CD4-positive, alpha-beta T cell (primary cell): ENCODE data around the gene CDH4. TPM values are rescaled to one million over a fixed set of nuclear protein-coding genes. Genes with fewer than 3 reads are reported as not detected.

Experiments used
- ATAC-seq: fragments of 200-7000 bp; cut with Tn5 transposase; one replicate; pipeline ENCODE4 v1.10.0; 2022; ENCODE audit warnings: mild to moderate bottlenecking; ENCODE audit not compliant: poor library complexity
- CTCF ChIA-PET: fragments of 350-600 bp; sonication (Branson Sonifier 250); formaldehyde crosslinking; loops from one replicate; lab custom pipeline; 2021; ENCODE audit warnings: antibody characterized with exemption, inconsistent platforms; lab: Charles Lee
- POLR2A ChIA-PET: fragments of 350-600 bp; sonication (Branson Sonifier 250); formaldehyde crosslinking; loops from one replicate; lab custom pipeline; 2021; ENCODE audit warnings: antibody characterized with exemption, inconsistent platforms; lab: Charles Lee
- DNase-seq, 14 experiments: peaks; one replicate each; pipeline ENCODE4 v3.0.0-alpha.2; 2013 to 2020; ENCODE audit warnings: mixed read lengths in 2 of 14
- H3K27ac ChIP-seq, 2 donors: one replicate each; pipeline versions ENCODE4 v1.5.1 to v1.7.0; 2013; ENCODE audit warnings: low read length in 2 of 2, low read depth in 1 of 2, mild to moderate bottlenecking in 1 of 2
- H3K27me3 ChIP-seq, 2 experiments: 1 replicate in 1 of 2; 2 replicates in 1 of 2; pipeline versions ENCODE4 v1.6.1 to v1.7.0; 2013; ENCODE audit warnings: low read length in 2 of 2, control low read depth in 1 of 2, mild to moderate bottlenecking in 1 of 2, moderate library complexity in 1 of 2; ENCODE audit not compliant: insufficient read depth in 2 of 2, control insufficient read depth in 1 of 2
- H3K36me3 ChIP-seq: one replicate; pipeline ENCODE4 v1.6.1; 2013; ENCODE audit warnings: low read length, control low read depth; ENCODE audit not compliant: insufficient read depth
- H3K4me1 ChIP-seq: one replicate; pipeline ENCODE4 v1.6.1; 2013; ENCODE audit warnings: low read length, control low read depth; ENCODE audit not compliant: insufficient read depth
- H3K4me3 ChIP-seq: one replicate; pipeline ENCODE4 v1.5.1; 2013; ENCODE audit warnings: mild to moderate bottlenecking, low read length, moderate library complexity
- H3K9me3 ChIP-seq, 2 experiments: 1 replicate in 1 of 2; 2 replicates in 1 of 2; pipeline versions ENCODE4 v1.6.1 to v1.7.0; 2013; ENCODE audit warnings: low read length in 2 of 2, mild to moderate bottlenecking in 2 of 2, control low read depth in 1 of 2, moderate library complexity in 1 of 2; ENCODE audit not compliant: control insufficient read depth in 1 of 2, insufficient read depth in 1 of 2
- H3K27ac Mint-ChIP-seq: one replicate; pipeline ENCODE4 v1.8.0; 2020; ENCODE audit warnings: mixed read lengths
- H3K27me3 Mint-ChIP-seq: one replicate; pipeline ENCODE4 v1.8.0; 2021; ENCODE audit warnings: mixed read lengths
- H3K36me3 Mint-ChIP-seq: one replicate; pipeline ENCODE4 v1.8.0; 2021; ENCODE audit warnings: low read depth, mixed read lengths
- H3K4me1 Mint-ChIP-seq: one replicate; pipeline ENCODE4 v1.8.0; 2021; ENCODE audit warnings: low read depth, mixed read lengths
- H3K4me3 Mint-ChIP-seq: one replicate; pipeline ENCODE4 v1.8.0; 2020; ENCODE audit warnings: mild to moderate bottlenecking, mixed read lengths
- H3K9me3 Mint-ChIP-seq: one replicate; pipeline ENCODE4 v1.8.0; 2020; ENCODE audit warnings: mixed read lengths
- intact Hi-C, 2 experiments: fragments of 100-400 bp; cut with DNase I in 1 of 2; cut with micrococcal nuclease in 1 of 2; formaldehyde crosslinking; loops; one replicate each; pipeline versions ENCODE4 v1.15.1 to v1.9.0; 2023 to 2025; cut with DNase I, micrococcal nuclease
- total RNA-seq, 174 experiments: library from RNA in 2 of 174; stranded (reverse) in 2 of 174; gene quantifications; one replicate each; pipeline ENCODE4 v1.2.3 and lab custom pipeline; 2021 to 2026
- TF ChIP-seq, protein P1 (sequence below): fragments of 200-600 bp; IDR thresholded peaks from one replicate; pipeline ENCODE4 v1.8.0; 2022; ENCODE audit warnings: antibody characterized with exemption, mild to moderate bottlenecking

CDH4 gene
- total RNA-seq, 2 experiments from 2014 or later, result 0.11 TPM

DNA sequence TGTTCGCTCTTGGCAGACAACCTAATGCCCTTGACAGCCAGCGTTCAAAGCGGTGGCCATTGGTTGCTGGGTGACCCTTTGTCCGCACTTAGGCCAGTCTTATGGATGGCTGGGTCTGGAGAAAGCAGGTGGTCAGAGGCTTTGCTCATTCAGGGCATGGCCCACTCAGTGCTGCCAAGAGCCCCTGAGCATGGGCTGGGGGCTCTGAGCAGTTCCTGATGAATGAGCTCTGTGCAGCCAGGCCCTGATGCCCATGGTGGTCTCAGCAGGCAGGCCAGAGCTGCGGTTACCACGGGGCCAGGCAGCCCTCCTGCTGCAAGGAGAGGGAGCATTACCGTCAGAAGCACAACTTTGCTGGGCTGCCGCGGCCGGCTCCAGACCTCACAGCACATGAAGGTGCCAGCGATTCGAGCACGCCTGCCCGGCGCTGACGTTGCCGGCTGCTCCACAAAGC is 36.3 kb downstream of the CDH4 start:
- DNase-seq (no peak), ATAC-seq (no peak)
- intact Hi-C loops, result no loop called here
- Histone ChIP-seq H3K36me3 (no peaks in the 10 kb centered on the region), H3K4me1 (no peaks in the 10 kb centered on the region), H3K9me3 (peaks cover 0 to 43% of the 10 kb centered on the region in 2 experiments), H3K27ac (no peak overlapping the region), H3K27me3 (no peaks in the 10 kb centered on the region), H3K4me3 (no peak overlapping the region)
- CTCF ChIA-PET, result no interaction called here
- H3K36me3 Mint-ChIP-seq, result no peaks in the 10 kb centered on the region
- no peak overlapping the region for H3K4me3 Mint-ChIP-seq
- TF ChIP-seq, protein P1, sequence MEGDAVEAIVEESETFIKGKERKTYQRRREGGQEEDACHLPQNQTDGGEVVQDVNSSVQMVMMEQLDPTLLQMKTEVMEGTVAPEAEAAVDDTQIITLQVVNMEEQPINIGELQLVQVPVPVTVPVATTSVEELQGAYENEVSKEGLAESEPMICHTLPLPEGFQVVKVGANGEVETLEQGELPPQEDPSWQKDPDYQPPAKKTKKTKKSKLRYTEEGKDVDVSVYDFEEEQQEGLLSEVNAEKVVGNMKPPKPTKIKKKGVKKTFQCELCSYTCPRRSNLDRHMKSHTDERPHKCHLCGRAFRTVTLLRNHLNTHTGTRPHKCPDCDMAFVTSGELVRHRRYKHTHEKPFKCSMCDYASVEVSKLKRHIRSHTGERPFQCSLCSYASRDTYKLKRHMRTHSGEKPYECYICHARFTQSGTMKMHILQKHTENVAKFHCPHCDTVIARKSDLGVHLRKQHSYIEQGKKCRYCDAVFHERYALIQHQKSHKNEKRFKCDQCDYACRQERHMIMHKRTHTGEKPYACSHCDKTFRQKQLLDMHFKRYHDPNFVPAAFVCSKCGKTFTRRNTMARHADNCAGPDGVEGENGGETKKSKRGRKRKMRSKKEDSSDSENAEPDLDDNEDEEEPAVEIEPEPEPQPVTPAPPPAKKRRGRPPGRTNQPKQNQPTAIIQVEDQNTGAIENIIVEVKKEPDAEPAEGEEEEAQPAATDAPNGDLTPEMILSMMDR, result no peak
- no peaks in the 10 kb centered on the region for H3K4me1 Mint-ChIP-seq
- H3K9me3 Mint-ChIP-seq, result no peaks in the 10 kb centered on the region
- no peaks in the 10 kb centered on the region for H3K27me3 Mint-ChIP-seq
- POLR2A ChIA-PET, result no interaction called here
- no peak overlapping the region for H3K27ac Mint-ChIP-seq

DNA sequence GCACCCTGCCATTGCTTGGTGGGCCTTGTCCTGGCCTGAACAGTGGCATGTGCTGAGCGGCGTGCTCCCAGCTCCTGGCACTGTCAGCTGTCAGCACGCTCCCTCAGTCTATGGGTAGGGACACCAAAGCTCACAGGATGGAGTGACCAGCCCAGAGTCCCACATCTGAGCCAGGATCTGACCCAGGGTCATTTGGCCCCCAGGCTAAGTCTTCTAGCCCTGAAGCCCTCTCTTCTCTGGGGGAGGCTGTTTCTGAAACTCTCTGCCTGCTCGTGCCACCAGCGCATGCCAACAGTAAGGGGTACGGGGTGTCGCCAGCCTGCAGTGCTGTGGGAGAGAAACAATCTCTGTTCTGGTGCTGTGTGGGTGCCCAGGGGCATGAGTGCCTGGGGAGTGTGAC is 37.1 kb downstream of the CDH4 start:
- Mint-ChIP-seq H3K27me3 (no peaks in the 10 kb centered on the region), H3K27ac (no peak overlapping the region), H3K4me3 (no peak overlapping the region), H3K36me3 (no peaks in the 10 kb centered on the region), H3K9me3 (no peaks in the 10 kb centered on the region), H3K4me1 (no peaks in the 10 kb centered on the region)
- Histone ChIP-seq H3K4me1 (no peaks in the 10 kb centered on the region), H3K4me3 (no peak overlapping the region), H3K27ac (no peak overlapping the region), H3K9me3 (peaks cover 0 to 41% of the 10 kb centered on the region in 2 experiments), H3K27me3 (no peaks in the 10 kb centered on the region), H3K36me3 (no peaks in the 10 kb centered on the region)
- ChIA-PET CTCF (no interaction called here), POLR2A (no interaction called here)
- TF ChIP-seq, protein P1, result no peak
- intact Hi-C loops, result no loop called here
- ATAC-seq (no peak), DNase-seq (no peak)

DNA sequence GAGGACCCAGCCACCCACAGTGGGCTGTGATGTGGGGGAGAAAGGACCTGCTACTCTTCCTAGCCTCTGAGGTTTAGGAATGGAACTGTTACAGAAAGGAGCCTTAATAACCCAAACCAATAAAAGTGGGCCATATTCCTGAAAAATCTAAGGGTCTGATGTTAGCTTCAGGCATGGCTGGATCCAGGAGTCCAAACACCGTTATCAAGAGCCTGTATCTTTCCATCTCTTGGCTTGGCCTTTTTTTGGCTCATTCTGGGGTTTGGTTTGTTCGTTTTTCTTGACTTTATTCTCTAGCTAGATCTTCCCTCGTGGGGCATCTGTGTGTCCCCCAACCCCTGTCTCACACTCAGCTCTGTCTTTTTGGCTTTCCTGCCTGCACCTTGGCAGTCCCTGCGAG is 38.7 kb downstream of the CDH4 start:
- H3K9me3 ChIP-seq, result peaks cover 0 to 48% of the 10 kb centered on the region in 2 experiments
- no peak overlapping the region for H3K27ac Mint-ChIP-seq
- no peaks in the 10 kb centered on the region for H3K4me1 ChIP-seq
- no peaks in the 10 kb centered on the region for H3K27me3 ChIP-seq
- no peaks in the 10 kb centered on the region for H3K27me3 Mint-ChIP-seq
- ChIA-PET POLR2A (no interaction called here), CTCF (no interaction called here)
- DNase-seq, result no peak
- H3K4me1 Mint-ChIP-seq, result no peaks in the 10 kb centered on the region
- ATAC-seq, result no peak
- TF ChIP-seq, protein P1, result no peak
- no peaks in the 10 kb centered on the region for H3K36me3 Mint-ChIP-seq
- intact Hi-C loops, result no loop called here
- no peaks in the 10 kb centered on the region for H3K9me3 Mint-ChIP-seq
- H3K36me3 ChIP-seq, result no peaks in the 10 kb centered on the region
- H3K4me3 ChIP-seq, result no peak overlapping the region
- H3K4me3 Mint-ChIP-seq, result no peak overlapping the region
- H3K27ac ChIP-seq, result no peak overlapping the region
